Liver (tissue), 9 donors: Measurements from ENCODE around the gene UMPS. TPM values are rescaled to one million over a fixed set of nuclear protein-coding genes. Genes with fewer than 3 reads are reported as not detected.
"Not testable (repeated sequence)": the region's sequence is repeated elsewhere in the genome, so short reads cannot be mapped to it uniquely, and the experiment has no call there.

Experiments
- DNase-seq: peaks from one replicate; pipeline ENCODE4 v3.0.0-alpha.2; 2017; ENCODE audit warnings: low spot score
- H3K27ac ChIP-seq, 2 donors: one replicate each; pipeline ENCODE4 v1.7.0; 2013; ENCODE audit warnings: inconsistent platforms in 2 of 2, low read length in 2 of 2, control low read depth in 1 of 2, low read depth in 1 of 2, mild to moderate bottlenecking in 1 of 2
- H3K27me3 ChIP-seq, 4 donors: one replicate each; pipeline versions ENCODE4 v1.6.1 to v1.7.0; 2013; ENCODE audit warnings: low read length in 3 of 4, inconsistent platforms in 1 of 4, mild to moderate bottlenecking in 1 of 4, moderate library complexity in 1 of 4; ENCODE audit not compliant: control insufficient read depth in 4 of 4, insufficient read depth in 4 of 4
- H3K36me3 ChIP-seq, 4 donors: one replicate each; pipeline versions ENCODE4 v1.6.1 to v1.7.0; 2013; ENCODE audit warnings: low read length in 3 of 4, mild to moderate bottlenecking in 3 of 4, low read depth in 1 of 4, moderate library complexity in 1 of 4; ENCODE audit not compliant: control insufficient read depth in 4 of 4, insufficient read depth in 3 of 4
- H3K4me1 ChIP-seq, 4 donors: one replicate each; pipeline versions ENCODE4 v1.6.1 to v1.7.0; 2013; ENCODE audit warnings: low read length in 3 of 4, mild to moderate bottlenecking in 3 of 4, moderate library complexity in 1 of 4; ENCODE audit not compliant: control insufficient read depth in 4 of 4, insufficient read depth in 4 of 4
- H3K4me3 ChIP-seq, 3 donors: one replicate each; pipeline versions ENCODE4 v1.6.1 to v1.7.0; 2013; ENCODE audit warnings: low read length in 3 of 3, control low read depth in 1 of 3, low read depth in 1 of 3, mild to moderate bottlenecking in 1 of 3
- H3K9ac ChIP-seq, 2 donors: one replicate each; pipeline ENCODE4 v1.7.0; 2013; ENCODE audit warnings: low read length in 2 of 2, mild to moderate bottlenecking in 2 of 2, moderate library complexity in 2 of 2, control low read depth in 1 of 2, low read depth in 1 of 2
- H3K9me3 ChIP-seq, 4 donors: one replicate each; pipeline versions ENCODE4 v1.6.1 to v1.7.0; 2013; ENCODE audit warnings: low read length in 3 of 4; ENCODE audit not compliant: control insufficient read depth in 4 of 4
- EGR1 ChIP-seq, 2 donors: IDR thresholded peaks; 2 replicates each; pipeline ENCODE4 v1.6.1; 2016 to 2018; ENCODE audit warnings: antibody characterized with exemption in 2 of 2, low read depth in 2 of 2
- FOXA1 ChIP-seq: IDR thresholded peaks from 2 replicates; pipeline ENCODE4 v1.6.1; 2016; ENCODE audit warnings: antibody characterized with exemption
- FOXA2 ChIP-seq: IDR thresholded peaks from 2 replicates; pipeline ENCODE4 v1.6.1; 2016; ENCODE audit warnings: antibody characterized with exemption
- GABPA ChIP-seq, 2 donors: IDR thresholded peaks in 1 of 2; conservative IDR thresholded peaks in 1 of 2; 2 replicates each; pipeline ENCODE4 v1.6.1; 2016; ENCODE audit warnings: antibody characterized with exemption in 2 of 2, mild to moderate bottlenecking in 1 of 2, moderate library complexity in 1 of 2
- JUND ChIP-seq, 2 donors: IDR thresholded peaks; 2 replicates each; pipeline ENCODE4 v1.6.1; 2016; ENCODE audit warnings: antibody characterized with exemption in 2 of 2
- NR2F2 ChIP-seq: IDR thresholded peaks from 2 replicates; pipeline ENCODE4 v1.6.1; 2016; ENCODE audit warnings: antibody characterized with exemption
- SP1 ChIP-seq: IDR thresholded peaks from 2 replicates; pipeline ENCODE4 v1.6.1; 2018; ENCODE audit warnings: antibody characterized with exemption, mild to moderate bottlenecking
- TAF1 ChIP-seq: conservative IDR thresholded peaks from 2 replicates; pipeline ENCODE4 v1.6.1; 2016; ENCODE audit warnings: antibody characterized with exemption, mild to moderate bottlenecking
- YY1 ChIP-seq: IDR thresholded peaks from 2 replicates; pipeline ENCODE4 v1.6.1; 2016; ENCODE audit warnings: antibody characterized with exemption, mild to moderate bottlenecking
- WGBS: extraction: QIAGEN DNeasy Blood & Tissue Kit; methylation state at CpG from one replicate; pipeline ENCODE4 v1.1.7; 2013; 5-methylcytosine and 5-hydroxymethylcytosine counted together
- polyA plus RNA-seq, 2 donors: library from polyadenylated mRNA; stranded (reverse) in 1 of 2; unstranded in 1 of 2; fragments of 200-250 nt in 1 of 2; fragments of >200 nt in 1 of 2; fragmentation: Nextera tagmentation in 1 of 2; extraction: Ambion mirVana in 1 of 2; gene quantifications; one replicate each; pipeline versions ENCODE4 v1.2.1 to v1.2.3, GENCODE V29; 2013 to 2015
- total RNA-seq, 2 donors: library from RNA; depleted of rRNA; stranded (reverse); fragments of >200 nt; gene quantifications; one replicate each; pipeline ENCODE4 v1.2.3, GENCODE V29; 2014
- TF ChIP-seq, protein P1 (sequence below): IDR thresholded peaks from 2 replicates; pipeline ENCODE4 v1.6.1; 2016; ENCODE audit warnings: antibody characterized with exemption, mild to moderate bottlenecking
- TF ChIP-seq, protein P2 (sequence below): fragments of 150-350 bp; IDR thresholded peaks from 2 replicates; pipeline ENCODE4 v1.5.1; 2017; ENCODE audit warnings: improper control_type of control experiment, low read depth, low read length; ENCODE audit not compliant: missing input control
- TF ChIP-seq, protein P3 (sequence below): IDR thresholded peaks from 2 replicates; pipeline ENCODE4 v1.6.1; 2016; ENCODE audit warnings: antibody characterized with exemption
- donor health status: healthy.
- donor health status: healthy.
- donor health status: healthy.
- donor health status: healthy.
- donor health status: healthy.

Gene UMPS
- total and polyA plus RNA-seq, 4 donors, result 21.3 to 39.4 (median 26.0) TPM

DNA sequence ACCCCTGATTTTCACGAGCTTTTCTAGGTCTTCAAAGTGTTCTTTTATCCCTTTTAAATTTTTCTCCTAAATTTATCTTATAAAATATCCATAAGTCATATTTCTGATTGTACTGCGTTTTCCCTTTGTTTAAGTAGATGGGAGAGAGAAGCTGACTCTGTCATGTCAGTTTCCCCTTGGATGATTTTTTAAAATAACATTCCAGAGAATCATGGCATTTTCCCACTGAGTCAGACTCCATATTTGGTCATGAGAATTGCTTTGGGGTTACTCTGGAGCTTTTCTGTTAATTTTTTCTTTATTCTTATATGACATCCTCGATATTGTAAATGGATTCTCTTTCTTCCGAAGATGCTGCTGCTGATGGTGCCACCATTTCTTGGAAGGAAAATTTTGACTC, 28.6 kb upstream of the UMPS start:
- TF ChIP-seq, protein P1, sequence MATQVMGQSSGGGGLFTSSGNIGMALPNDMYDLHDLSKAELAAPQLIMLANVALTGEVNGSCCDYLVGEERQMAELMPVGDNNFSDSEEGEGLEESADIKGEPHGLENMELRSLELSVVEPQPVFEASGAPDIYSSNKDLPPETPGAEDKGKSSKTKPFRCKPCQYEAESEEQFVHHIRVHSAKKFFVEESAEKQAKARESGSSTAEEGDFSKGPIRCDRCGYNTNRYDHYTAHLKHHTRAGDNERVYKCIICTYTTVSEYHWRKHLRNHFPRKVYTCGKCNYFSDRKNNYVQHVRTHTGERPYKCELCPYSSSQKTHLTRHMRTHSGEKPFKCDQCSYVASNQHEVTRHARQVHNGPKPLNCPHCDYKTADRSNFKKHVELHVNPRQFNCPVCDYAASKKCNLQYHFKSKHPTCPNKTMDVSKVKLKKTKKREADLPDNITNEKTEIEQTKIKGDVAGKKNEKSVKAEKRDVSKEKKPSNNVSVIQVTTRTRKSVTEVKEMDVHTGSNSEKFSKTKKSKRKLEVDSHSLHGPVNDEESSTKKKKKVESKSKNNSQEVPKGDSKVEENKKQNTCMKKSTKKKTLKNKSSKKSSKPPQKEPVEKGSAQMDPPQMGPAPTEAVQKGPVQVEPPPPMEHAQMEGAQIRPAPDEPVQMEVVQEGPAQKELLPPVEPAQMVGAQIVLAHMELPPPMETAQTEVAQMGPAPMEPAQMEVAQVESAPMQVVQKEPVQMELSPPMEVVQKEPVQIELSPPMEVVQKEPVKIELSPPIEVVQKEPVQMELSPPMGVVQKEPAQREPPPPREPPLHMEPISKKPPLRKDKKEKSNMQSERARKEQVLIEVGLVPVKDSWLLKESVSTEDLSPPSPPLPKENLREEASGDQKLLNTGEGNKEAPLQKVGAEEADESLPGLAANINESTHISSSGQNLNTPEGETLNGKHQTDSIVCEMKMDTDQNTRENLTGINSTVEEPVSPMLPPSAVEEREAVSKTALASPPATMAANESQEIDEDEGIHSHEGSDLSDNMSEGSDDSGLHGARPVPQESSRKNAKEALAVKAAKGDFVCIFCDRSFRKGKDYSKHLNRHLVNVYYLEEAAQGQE, result no peak
- TF ChIP-seq, protein P2, sequence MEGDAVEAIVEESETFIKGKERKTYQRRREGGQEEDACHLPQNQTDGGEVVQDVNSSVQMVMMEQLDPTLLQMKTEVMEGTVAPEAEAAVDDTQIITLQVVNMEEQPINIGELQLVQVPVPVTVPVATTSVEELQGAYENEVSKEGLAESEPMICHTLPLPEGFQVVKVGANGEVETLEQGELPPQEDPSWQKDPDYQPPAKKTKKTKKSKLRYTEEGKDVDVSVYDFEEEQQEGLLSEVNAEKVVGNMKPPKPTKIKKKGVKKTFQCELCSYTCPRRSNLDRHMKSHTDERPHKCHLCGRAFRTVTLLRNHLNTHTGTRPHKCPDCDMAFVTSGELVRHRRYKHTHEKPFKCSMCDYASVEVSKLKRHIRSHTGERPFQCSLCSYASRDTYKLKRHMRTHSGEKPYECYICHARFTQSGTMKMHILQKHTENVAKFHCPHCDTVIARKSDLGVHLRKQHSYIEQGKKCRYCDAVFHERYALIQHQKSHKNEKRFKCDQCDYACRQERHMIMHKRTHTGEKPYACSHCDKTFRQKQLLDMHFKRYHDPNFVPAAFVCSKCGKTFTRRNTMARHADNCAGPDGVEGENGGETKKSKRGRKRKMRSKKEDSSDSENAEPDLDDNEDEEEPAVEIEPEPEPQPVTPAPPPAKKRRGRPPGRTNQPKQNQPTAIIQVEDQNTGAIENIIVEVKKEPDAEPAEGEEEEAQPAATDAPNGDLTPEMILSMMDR, result no peak
- TF ChIP-seq YY1, result no peak
- TF ChIP-seq, protein P3, sequence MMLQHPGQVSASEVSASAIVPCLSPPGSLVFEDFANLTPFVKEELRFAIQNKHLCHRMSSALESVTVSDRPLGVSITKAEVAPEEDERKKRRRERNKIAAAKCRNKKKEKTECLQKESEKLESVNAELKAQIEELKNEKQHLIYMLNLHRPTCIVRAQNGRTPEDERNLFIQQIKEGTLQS, result no peak
- no peak for TF ChIP-seq JUND (IDR thresholded peaks at IDR 0.05)
- TF ChIP-seq NR2F2, result no peak
- TF ChIP-seq EGR1 (IDR thresholded peaks at IDR 0.05; ENCODE audit: low read depth in 2 of 2), result no peak
- Histone ChIP-seq H3K27me3 (no peaks in the 10 kb centered on the region), H3K4me1 (peaks cover 5 to 30% (median 11%) of the 10 kb centered on the region in 4 donors), H3K27ac (no peak overlapping the region), H3K4me3 (no peak overlapping the region), H3K9me3 (no peaks in the 10 kb centered on the region), H3K36me3 (peaks cover 0 to 2% (median 0%) of the 10 kb centered on the region in 4 donors), H3K9ac (no peak overlapping the region)
- DNase-seq, result no peak
- 88% methylated on average over 4 of the region's 4 CpGs for WGBS

DNA sequence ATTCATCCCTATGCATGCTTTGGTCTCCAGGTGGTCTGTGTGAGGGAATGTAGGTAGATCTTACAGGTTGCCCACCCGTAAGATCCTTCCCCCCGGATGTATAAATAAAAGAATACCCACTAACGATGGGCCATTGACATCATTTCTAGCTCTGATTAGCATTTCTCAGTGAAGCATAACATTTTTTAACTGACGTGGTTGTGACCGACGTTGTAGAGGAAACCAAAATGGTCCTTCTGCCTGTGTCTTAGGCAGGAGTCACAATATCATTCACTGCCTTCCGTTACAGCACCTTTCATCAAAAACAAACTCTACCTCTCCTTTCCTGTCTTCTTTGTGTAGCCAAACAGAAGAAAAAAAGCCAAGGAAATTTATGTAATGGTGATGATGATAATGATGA, 27.3 kb upstream of the UMPS start:
- Histone ChIP-seq H3K27me3 (no peaks in the 10 kb centered on the region), H3K4me3 (no peak overlapping the region), H3K4me1 (peaks cover 4 to 24% (median 8%) of the 10 kb centered on the region in 4 donors), H3K9ac (no peak overlapping the region), H3K27ac (no peak overlapping the region), H3K36me3 (peaks cover 0 to 2% (median 0%) of the 10 kb centered on the region in 4 donors), H3K9me3 (no peaks in the 10 kb centered on the region)
- no peak for DNase-seq
- 95% methylated on average over 7 of the region's 7 CpGs for WGBS
- no peak for TF ChIP-seq GABPA (IDR thresholded peaks at IDR 0.05 in 1 of 2, conservative IDR thresholded peaks at IDR 0.05 in 1 of 2)
- TF ChIP-seq NR2F2, result no peak
- TF ChIP-seq, protein P3, result no peak
- TF ChIP-seq FOXA1, result no peak
- no peak for TF ChIP-seq TAF1

DNA sequence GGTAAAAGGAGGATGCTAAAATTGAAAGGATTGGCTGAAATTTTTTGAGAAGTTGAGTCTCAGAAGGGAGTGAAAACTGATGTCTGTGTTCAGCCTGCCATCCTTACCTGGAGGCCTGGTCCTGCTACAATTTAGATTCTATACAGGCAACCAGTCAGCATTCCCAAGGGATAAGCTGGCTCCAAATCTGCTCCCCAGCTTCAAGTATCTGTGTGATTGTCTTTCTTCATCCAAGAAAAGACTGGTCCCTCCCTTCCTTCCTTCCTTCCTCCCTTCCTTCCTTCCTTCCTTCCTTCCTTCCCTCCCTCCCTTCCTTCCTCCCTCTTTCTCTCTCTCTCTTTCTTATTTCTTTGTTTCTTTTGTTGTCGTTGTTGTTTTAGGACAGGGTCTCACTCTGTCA, 24.7 kb upstream of the UMPS start:
- Histone ChIP-seq H3K9ac (no peak overlapping the region), H3K4me1 (peaks cover 0 to 4% (median 0%) of the 10 kb centered on the region in 4 donors), H3K9me3 (no peaks in the 10 kb centered on the region), H3K27me3 (no peaks in the 10 kb centered on the region), H3K36me3 (peaks cover 0 to 2% (median 0%) of the 10 kb centered on the region in 4 donors), H3K27ac (no peak overlapping the region), H3K4me3 (no peak overlapping the region)
- WGBS, result 86% methylated on average over 1 of the region's 1 CpG
- no peak for TF ChIP-seq FOXA1
- TF ChIP-seq EGR1 (IDR thresholded peaks at IDR 0.05; ENCODE audit: low read depth in 2 of 2), result no peak
- TF ChIP-seq TAF1, result no peak
- no peak for TF ChIP-seq SP1
- TF ChIP-seq NR2F2, result no peak
- TF ChIP-seq FOXA2, result no peak
- no peak for DNase-seq

DNA sequence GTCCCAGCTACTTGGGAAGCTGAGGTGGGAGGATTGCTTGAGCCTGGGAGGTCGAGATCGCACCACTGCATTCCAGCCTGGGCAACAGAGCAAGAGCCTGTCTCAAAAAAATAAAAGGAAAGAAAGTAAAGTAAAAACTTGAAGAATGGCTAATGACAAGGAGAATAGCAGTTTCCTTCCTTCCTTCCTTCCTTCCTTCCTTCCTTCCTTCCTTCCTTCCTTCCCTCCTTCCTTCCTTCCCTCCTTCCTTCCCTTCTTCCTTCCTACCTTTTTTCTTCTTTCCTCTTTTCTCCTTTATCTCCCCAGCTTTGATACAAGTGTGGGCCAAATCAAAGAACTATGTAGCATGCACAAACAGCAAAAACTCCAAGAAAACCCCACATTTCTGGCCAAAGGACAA, 23.0 kb upstream of the UMPS start:
- not testable (repeated sequence) for H3K27me3 ChIP-seq, H3K27ac ChIP-seq, H3K9ac ChIP-seq, H3K36me3 ChIP-seq, H3K9me3 ChIP-seq, DNase-seq, H3K4me1 ChIP-seq, H3K4me3 ChIP-seq
- WGBS, result 96% methylated on average over 2 of the region's 2 CpGs
